Progenitor cell of endocrine pancreas (in vitro differentiated cells): ENCODE data around the gene BRIP1. TPM values are rescaled to one million over a fixed set of nuclear protein-coding genes. Genes with fewer than 3 reads are reported as not detected.

Source experiments
- DNase-seq: peaks from one replicate; pipeline ENCODE4 v3.0.0; 2021; ENCODE audit warnings: low spot score; ENCODE audit not compliant: unreplicated experiment
- H3K27ac Mint-ChIP-seq: 2 replicates; pipeline ENCODE4 v1.8.0; 2021; ENCODE audit warnings: mild to moderate bottlenecking, moderate library complexity, mixed read lengths
- H3K27me3 Mint-ChIP-seq: 2 replicates; pipeline ENCODE4 v1.8.0; 2021; ENCODE audit warnings: mixed read lengths
- H3K36me3 Mint-ChIP-seq: 2 replicates; pipeline ENCODE4 v1.8.0; 2022; ENCODE audit warnings: mixed read lengths; ENCODE audit not compliant: insufficient read depth
- H3K4me1 Mint-ChIP-seq: 2 replicates; pipeline ENCODE4 v1.8.0; 2021; ENCODE audit warnings: low read depth, mixed read lengths
- H3K4me3 Mint-ChIP-seq: 2 replicates; pipeline ENCODE4 v1.8.0; 2021; ENCODE audit warnings: low read depth, mild to moderate bottlenecking, moderate library complexity, mixed read lengths
- H3K9me3 Mint-ChIP-seq: 2 replicates; pipeline ENCODE4 v1.8.0; 2021; ENCODE audit warnings: low read depth, mixed read lengths
- total RNA-seq: library from RNA; stranded (reverse); gene quantifications from 2 replicates; pipeline ENCODE4 v1.2.1, GENCODE V29; 2021
- TF ChIP-seq, protein P1 (sequence below): fragments of 200-600 bp; sonication (generic); IDR thresholded peaks from one replicate; pipeline ENCODE4 v1.5.0; 2021; ENCODE audit warnings: antibody characterized with exemption, mild to moderate bottlenecking; ENCODE audit not compliant: unreplicated experiment

The BRIP1 gene
- total RNA-seq, 1 donor from 2014 or later = 13.5 TPM

DNA sequence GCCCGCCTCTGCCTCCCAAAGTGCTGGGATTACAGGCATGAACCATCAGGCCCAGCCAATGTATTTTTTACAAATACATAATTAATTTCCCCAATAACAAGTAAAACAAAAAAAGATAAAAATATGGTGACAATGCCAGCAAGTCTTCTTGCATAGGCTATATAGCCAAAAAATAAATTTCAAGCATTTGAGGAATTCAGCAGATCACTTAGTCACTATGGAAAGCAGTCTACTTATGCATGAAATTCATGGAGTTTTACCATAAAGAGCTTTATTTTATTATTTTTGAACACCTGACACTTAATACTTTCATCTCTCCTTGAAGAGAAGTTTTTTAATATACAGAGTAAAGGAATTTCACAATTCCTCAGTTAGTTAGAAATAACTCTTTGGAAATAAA lies 56.4 kb downstream of the BRIP1 start:
- Mint-ChIP-seq H3K27me3 (no peaks in the 10 kb centered on the region), H3K36me3 (no peaks in the 10 kb centered on the region), H3K9me3 (no peaks in the 10 kb centered on the region), H3K4me1 (peaks cover 4% of the 10 kb centered on the region), H3K27ac (no peak overlapping the region), H3K4me3 (no peak overlapping the region)
- no peak for DNase-seq
- TF ChIP-seq, protein P1, sequence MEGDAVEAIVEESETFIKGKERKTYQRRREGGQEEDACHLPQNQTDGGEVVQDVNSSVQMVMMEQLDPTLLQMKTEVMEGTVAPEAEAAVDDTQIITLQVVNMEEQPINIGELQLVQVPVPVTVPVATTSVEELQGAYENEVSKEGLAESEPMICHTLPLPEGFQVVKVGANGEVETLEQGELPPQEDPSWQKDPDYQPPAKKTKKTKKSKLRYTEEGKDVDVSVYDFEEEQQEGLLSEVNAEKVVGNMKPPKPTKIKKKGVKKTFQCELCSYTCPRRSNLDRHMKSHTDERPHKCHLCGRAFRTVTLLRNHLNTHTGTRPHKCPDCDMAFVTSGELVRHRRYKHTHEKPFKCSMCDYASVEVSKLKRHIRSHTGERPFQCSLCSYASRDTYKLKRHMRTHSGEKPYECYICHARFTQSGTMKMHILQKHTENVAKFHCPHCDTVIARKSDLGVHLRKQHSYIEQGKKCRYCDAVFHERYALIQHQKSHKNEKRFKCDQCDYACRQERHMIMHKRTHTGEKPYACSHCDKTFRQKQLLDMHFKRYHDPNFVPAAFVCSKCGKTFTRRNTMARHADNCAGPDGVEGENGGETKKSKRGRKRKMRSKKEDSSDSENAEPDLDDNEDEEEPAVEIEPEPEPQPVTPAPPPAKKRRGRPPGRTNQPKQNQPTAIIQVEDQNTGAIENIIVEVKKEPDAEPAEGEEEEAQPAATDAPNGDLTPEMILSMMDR = no peak

DNA sequence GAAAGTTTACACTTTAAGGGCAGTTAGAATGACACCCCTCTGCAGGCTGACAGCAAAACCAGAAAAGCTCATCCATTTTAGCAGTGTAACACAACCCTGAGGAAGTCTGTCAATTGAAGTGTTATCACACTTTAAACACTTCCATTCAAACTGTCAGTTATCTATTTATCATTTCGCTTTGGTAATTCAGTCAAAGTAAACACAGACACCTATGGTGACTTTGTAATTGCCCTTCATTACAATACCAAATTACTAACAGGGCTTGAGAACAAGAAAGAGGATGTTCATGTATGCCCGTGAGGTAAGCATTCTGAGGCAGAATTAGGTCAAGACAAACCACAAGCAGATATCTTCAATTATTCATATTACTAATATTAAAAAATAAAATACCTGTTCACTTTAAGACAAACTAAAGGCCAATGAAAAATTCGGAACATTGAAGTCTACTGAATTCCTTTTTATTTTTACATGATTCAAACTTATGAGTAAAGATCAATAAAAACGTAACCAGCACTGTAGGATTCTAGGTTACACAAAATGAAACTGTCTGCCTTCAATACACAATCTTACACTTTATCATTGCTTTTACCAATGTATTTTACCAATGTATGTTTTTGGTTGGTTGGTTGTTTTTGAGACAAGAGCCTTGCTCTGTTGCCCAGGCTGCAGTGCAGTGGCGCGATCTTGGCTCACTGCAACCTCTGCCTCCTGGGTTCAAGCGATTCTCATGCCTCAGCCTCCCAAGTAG lies 57.1 kb downstream of the BRIP1 start:
- Mint-ChIP-seq H3K4me3 (no peak overlapping the region), H3K4me1 (peaks cover 4% of the 10 kb centered on the region), H3K27ac (no peak overlapping the region), H3K9me3 (no peaks in the 10 kb centered on the region), H3K36me3 (no peaks in the 10 kb centered on the region), H3K27me3 (no peaks in the 10 kb centered on the region)
- TF ChIP-seq, protein P1 = no peak
- DNase-seq = no peak

DNA sequence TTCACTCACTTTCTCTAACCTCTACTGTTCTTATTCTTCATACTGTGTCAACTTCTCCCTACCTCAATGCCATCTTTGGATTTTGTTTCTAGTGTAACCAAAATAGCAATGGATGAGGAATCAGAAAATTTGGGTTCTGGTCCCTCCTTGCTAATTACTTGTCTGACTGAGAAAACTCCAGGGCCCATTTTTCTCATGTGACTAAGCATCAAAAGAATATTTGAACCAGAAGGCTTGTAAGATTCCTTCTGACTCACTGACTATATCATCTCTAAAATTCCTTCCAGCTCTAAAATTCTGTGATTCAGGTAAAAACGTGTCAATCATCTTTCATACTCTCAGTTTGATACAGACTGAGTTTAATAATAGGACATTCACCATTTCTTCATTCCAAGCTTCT lies 57.9 kb downstream of the BRIP1 start:
- H3K4me1 Mint-ChIP-seq = peaks cover 4% of the 10 kb centered on the region
- no peaks in the 10 kb centered on the region for H3K27me3 Mint-ChIP-seq
- TF ChIP-seq, protein P1 = no peak
- H3K4me3 Mint-ChIP-seq = no peak overlapping the region
- no peak overlapping the region for H3K27ac Mint-ChIP-seq
- no peak for DNase-seq
- no peaks in the 10 kb centered on the region for H3K36me3 Mint-ChIP-seq
- H3K9me3 Mint-ChIP-seq = no peaks in the 10 kb centered on the region

DNA sequence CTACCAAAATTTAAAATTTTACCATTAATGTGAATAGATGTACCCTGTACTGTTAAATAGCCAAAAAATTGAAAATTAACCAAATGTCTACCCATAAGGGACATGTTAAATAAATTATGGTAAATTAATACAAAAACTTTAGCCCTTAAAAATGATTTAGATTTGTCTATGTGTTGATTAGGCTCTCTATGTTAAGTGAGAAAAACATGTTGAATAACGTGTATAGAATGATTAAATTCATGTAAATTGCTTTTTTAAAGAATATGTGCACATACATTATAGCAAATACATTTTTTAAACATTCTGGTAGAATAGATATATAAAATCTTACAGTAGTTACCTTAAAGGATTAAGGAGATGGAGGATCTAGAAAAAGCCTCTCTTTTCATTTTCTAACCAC lies 59.5 kb downstream of the BRIP1 start:
- H3K36me3 Mint-ChIP-seq = no peaks in the 10 kb centered on the region

DNA sequence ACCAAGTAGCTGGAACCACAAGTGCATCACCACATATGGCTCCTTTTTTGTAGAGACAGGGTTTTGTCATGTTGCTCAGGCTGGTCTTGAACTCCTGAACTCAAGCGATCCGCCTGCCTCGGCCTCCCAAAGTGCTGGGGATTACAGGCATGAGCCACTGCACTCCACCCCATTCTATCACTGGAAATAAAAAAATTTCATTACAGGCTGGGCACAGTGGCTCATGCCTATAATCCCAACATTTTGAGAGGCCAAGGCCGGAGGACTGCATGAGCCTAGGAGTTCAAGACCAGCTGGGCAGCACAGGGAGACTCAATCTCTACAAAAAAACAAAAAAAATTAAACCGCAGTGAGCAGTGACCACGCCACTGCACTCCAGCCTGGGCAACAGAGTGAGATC lies 60.1 kb downstream of the BRIP1 start:
- no peaks in the 10 kb centered on the region for H3K27me3 Mint-ChIP-seq
- H3K27ac Mint-ChIP-seq = no peak overlapping the region
- DNase-seq = no peak
- no peaks in the 10 kb centered on the region for H3K36me3 Mint-ChIP-seq
- TF ChIP-seq, protein P1 = no peak
- H3K9me3 Mint-ChIP-seq = no peaks in the 10 kb centered on the region
- peaks cover 4% of the 10 kb centered on the region for H3K4me1 Mint-ChIP-seq
- H3K4me3 Mint-ChIP-seq = no peak overlapping the region

More for the DNA sequence above, 59.5 kb downstream of the BRIP1 start:
- TF ChIP-seq, protein P1 = no peak
- DNase-seq = no peak
- Mint-ChIP-seq H3K9me3 (no peaks in the 10 kb centered on the region), H3K27ac (no peak overlapping the region), H3K27me3 (no peaks in the 10 kb centered on the region), H3K4me1 (peaks cover 4% of the 10 kb centered on the region), H3K4me3 (no peak overlapping the region)
